GM18858 (cell line): ENCODE results near the gene TOM1L2.
A peak's percentile ranks its signal among the peaks of the same experiment; 100 is the strongest.

Experiments used
- ATAC-seq: cut with Tn5 transposase; IDR thresholded peaks from one replicate; pipeline ENCODE4 v1.9.1; 2021; ENCODE audit not compliant: unreplicated experiment

The TOM1L2 gene

DNA sequence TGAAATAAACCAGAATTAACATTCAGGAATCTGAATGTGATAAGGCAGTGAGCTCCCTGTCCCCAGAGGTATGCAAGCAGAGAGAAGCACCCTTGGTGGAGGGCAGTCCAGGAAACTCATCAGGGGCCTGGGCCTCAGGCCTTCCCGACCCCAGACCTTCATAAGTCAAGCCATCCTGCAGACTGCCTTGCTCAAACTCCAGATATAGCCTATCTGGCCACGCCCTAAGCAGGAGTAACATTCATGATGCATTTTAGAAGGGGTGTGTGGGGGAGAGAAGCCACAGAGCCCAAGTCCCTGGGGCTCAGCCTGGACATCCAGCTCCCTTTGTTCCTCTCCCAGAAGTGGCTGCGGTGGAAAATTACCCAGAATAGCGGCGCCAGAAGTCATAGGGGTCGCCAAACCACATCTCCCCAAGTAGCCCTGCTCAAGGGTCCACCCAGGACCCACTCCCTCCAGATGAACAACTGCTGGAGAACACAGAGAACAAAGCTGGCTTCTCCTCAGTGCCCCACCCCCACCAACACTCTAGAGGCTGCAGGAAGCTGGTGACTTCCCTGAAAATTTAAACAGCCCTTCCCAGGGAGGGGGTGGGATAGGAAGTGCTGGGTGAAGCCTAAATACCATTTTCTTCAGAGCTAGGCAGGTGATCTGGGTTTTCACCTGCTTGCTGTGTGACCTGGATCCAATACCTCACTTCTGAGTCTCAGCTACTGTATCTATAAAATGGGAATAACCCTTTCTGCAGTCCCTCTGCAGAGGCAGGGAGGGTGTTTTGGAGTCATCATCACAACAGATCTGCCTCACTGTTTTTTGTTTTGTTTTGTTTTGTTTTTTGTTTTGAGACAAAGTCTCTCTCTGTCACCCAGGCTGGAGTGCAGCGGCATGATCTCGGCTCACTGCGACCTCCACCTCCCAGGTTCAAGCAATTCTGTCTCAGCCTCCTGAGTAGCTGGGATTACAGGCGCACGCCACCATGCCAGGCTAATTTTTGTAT lies 133.9 kb downstream of the TOM1L2 start:
- ATAC-seq: no peak

DNA sequence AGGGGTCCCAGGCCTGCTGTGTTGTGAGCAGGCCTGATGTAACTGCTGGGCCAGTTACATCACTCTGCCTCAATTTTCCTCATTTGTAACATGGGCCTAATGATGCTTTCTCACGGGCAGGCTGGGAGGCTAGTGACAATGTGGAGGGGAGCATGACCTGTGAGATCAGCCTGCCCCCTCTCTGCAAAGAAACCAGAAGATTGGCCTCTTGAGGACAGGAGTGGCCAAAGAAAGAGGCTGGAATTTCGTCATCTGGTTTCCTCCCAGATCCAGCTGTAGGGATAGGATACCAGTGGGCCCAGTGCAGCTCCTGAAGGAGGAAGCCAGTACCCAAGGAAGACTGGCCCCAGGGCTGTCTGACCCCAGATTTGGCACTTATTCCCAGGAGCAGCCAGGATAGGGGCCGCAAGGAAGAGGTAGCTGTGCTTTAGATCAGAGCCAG lies 134.8 kb downstream of the TOM1L2 start:
- no peak for ATAC-seq

GRCh38 chr17:17836818-17837379 lies 135.3 kb downstream of the TOM1L2 start, which contains the start of gene SREBF1:
SREBF1 (minus strand) TSS chr17:17836986; CDS start chr17:17836817, 169 bp downstream.
- ATAC-seq: peak; percentile 13

DNA sequence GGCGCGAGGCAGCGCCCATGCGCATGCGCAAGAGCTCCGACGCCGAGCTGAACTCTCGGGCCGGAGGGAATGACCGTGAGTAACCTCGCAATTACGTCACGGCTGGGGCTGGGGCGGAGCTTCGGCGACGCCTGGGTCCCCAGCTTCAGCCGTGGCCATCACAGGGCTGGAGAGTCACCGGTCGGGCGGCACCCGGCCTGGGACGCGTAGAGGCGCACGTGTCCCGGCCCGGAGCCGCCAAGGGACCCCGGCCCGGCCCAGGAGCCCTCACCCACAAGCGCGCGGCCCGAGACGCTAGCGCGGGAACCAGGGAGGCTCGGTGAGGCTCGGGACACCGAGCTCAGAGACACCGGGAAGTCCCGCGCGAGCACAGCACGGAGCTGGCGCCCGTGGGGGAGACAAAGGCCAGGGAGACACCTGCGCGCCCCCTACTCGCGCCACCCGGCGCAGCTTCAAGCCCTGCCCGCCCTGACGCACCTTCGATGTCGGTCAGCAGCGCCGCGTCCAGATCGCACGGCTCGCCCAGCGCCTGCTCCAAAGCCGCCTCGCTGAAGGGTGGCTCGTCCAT lies 135.9 kb downstream of the TOM1L2 start:
- ATAC-seq: peak; percentile 56

DNA sequence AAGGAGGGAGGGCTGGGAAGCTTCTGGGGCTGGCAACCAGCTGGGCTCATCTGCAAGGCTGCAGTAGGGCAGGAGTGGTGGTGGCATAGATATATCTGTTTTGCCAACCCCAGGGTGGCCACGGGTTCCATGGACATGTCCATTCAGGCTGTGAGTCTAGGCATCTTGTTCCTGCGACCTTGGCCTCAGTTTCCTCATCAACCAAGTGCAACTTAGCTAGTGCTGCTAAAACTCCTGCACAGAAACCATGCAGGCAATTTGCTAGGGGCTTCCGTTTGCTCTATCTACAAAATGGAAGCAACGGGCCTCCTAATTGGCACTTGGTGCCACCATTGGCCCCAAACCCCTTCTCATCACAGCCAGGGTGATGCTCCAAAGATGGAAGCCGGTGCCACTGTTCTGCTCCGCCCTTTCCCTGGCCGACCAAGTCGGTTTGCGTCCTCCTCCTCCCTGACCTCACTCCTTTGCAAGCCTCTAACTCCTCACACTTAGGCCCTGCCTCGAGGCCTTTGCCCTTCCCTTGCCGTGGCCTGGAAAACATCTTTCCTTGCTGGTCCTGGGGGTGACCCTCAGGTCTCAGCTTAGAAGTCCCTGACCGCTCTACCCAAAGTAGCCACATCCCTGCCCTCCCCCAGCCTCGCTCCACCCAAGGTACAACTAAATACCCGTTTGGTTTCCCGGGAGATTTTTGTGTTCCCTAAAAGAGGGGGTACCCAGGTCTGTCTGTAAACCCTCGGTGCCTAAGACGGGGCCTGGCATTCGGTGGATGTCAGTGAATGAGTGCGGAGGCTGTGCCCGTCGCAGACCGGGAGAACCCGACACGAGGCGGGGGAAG lies 136.6 kb downstream of the TOM1L2 start:
- ATAC-seq: no peak

GRCh38 chr17:17834974-17835373 lies 137.2 kb downstream of the TOM1L2 start:
- ATAC-seq: no peak

- no peak for ATAC-seq
Observed at GRCh38 chr17:17833658-17834357, 138.4 kb downstream of the TOM1L2 start.

GRCh38 chr17:17832032-17832363 lies 140.2 kb downstream of the TOM1L2 start:
- ATAC-seq: no peak

- no peak for ATAC-seq
Observed at GRCh38 chr17:17831208-17832031, 140.8 kb downstream of the TOM1L2 start.

DNA sequence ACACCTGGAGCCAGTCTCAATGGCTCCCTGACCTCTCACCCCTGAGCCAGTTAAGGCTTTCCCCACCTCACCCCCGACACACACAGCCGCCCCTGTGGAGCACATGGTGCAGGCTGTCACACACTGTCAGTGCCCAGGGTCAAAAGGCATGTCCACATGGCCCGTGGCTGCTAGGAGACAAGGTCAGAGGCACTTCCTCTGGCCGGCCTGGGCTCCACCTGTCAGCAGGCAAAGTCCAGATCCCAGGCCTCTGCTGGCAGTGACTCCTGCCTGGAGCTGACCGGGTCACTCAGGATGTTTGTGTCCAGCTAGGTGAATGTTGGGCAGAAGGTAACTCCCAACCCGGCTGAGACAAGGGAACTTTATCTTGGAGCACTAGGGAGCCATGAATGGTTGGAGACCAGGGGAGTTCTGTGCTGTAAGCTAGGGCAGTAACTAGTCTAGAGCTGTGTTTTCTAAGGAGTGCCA lies 141.4 kb downstream of the TOM1L2 start:
- ATAC-seq: no peak

GRCh38 chr17:17830269-17830567 lies 142.0 kb downstream of the TOM1L2 start:
- no peak for ATAC-seq

DNA sequence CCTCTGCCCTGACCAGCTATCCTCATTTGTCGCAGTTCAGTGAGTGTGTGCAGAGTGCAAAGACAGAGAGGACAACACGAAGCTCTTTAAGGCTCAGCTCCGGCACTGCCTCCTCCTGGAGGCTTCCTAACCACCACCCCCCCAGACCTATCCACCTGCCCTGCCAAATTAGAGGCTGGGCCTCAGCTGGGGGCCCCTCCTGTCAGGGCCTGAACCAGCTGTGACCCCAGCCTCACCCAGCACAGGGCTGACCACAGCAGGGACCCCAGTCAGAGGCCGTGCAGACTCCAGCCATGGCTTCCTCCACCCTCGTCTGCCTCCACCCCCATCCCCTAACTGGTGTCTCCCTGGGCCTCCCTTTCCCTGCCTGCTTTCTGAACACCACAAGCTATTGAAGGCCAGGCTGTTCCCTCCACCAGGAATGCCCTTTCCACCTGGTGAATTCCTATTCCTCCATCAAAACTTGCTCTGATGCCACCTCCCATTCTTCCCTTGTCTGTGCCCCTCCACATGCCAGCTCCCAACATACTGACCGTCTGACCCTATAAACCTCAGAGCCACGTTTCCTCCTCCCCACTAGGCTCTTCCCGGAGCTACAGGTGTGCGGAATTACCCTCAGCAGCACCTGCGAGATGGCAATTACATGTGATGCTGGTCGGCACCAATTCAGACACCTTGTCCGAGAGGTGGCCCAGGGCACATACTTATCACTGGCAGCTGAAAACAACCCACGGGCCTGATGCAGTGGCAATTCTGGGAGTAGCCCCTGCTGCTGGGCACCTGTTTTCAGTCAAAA lies 144.2 kb downstream of the TOM1L2 start:
- ATAC-seq: no peak

GRCh38 chr17:17826942-17827785 lies 145.0 kb downstream of the TOM1L2 start:
- ATAC-seq: no peak

DNA sequence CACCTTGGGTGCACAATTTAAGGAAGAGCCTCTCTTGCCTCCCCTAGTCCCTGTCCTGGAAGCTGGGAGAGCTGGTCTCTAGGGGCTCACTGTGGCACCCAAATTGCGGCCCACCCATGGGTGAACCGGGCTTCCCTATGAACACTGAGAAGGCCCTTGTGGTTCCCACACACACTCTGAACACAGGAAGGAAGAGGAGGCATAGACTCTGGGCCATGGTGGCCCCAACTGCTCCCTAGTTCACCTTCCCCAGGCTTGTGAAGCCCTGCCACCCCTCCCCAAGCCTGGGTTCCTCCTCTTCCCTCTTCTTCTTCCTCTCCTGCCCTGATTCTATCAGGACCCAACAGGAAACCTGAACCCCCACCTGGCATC lies 145.9 kb downstream of the TOM1L2 start:
- no peak for ATAC-seq

DNA sequence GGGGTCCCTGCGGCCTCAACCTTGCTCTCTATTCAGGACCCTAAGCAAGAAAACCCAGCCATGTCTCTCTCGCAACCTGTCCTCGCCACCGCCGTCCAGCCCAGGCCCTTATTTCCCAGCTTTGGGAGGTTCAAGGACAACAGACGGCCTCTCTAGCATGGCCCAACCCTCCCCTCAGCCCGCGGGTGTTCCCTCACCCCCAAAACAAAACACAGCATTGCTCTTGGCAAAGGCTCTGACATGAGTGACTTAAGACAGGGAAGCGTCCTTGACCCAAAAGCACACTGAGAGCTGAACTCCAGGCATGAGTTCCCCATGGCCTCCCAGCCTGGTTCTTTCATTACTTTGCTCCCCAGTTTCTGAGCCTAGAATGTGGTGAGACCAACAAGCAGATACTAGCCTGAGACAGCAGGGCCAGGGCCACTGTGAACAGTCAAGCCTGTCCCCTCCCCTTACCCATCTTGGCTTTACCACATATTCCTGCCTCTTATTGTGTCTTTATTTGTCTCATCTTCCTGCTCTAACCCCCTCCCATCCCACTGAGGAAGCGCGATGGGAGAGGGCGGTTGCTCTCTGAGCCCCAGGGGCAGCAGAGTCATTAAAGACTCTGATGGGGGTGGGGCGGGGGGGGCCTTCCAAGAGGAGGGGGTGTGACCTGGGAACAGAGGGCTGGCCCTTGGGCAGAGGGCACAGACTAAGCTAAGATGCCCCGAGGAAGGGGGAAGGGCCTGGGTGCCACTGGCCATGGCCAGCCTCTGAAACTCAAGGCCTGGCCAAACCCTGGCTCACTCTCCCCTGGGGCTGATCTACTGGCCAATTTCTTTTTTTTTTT lies 147.2 kb downstream of the TOM1L2 start:
- ATAC-seq: no peak

GRCh38 chr17:17824119-17824782 lies 147.9 kb downstream of the TOM1L2 start:
- no peak for ATAC-seq
